ES-I3 (cell line): ENCODE results near the gene NRIP3.

Experiments used
- H3K36me3 ChIP-seq: 2 replicates; pipeline ENCODE4 v1.6.1; 2013; ENCODE audit warnings: mild to moderate bottlenecking, low read length, control low read depth, moderate library complexity; ENCODE audit not compliant: insufficient read depth
- H3K4me1 ChIP-seq: 2 replicates; pipeline ENCODE4 v1.6.1; 2013; ENCODE audit warnings: mild to moderate bottlenecking, control low read depth, low read length; ENCODE audit not compliant: insufficient read depth
- H3K9ac ChIP-seq: 2 replicates; pipeline ENCODE4 v1.6.1; 2013; ENCODE audit warnings: low read depth, mild to moderate bottlenecking, low read length, moderate library complexity
- H3K9me3 ChIP-seq: 2 replicates; pipeline ENCODE4 v1.6.1; 2013; ENCODE audit warnings: mild to moderate bottlenecking, low read length, moderate library complexity; ENCODE audit not compliant: control insufficient read depth, insufficient read depth

Gene NRIP3

GRCh38 chr11:9003573-9004182 lies at the start of gene NRIP3:
TSS of gene NRIP3 (minus strand) at chr11:9004001. CDS start at chr11:9003935, 66 bp downstream.
- Histone ChIP-seq H3K4me1 (no peaks in the 10 kb centered on the region), H3K9ac (peak within 1 kb of the TSS; percentile 70), H3K36me3 (no peaks in the 10 kb centered on the region), H3K9me3 (no peaks in the 10 kb centered on the region)

GRCh38 chr11:9052316-9052715 lies 48.5 kb upstream of the NRIP3 start:
- H3K36me3 ChIP-seq = no peaks in the 10 kb centered on the region
- no peaks in the 10 kb centered on the region for H3K9me3 ChIP-seq
- H3K4me1 ChIP-seq = peaks cover 20% of the 10 kb centered on the region
- H3K9ac ChIP-seq = no peak overlapping the region

- Histone ChIP-seq H3K4me1 (peaks cover 30% of the 10 kb centered on the region), H3K9ac (no peak overlapping the region), H3K9me3 (no peaks in the 10 kb centered on the region), H3K36me3 (no peaks in the 10 kb centered on the region)
Observed at GRCh38 chr11:9049959-9050358, 46.2 kb upstream of the NRIP3 start.

- H3K9me3 ChIP-seq = no peaks in the 10 kb centered on the region
- no peaks in the 10 kb centered on the region for H3K36me3 ChIP-seq
- peaks cover 23% of the 10 kb centered on the region for H3K4me1 ChIP-seq
- H3K9ac ChIP-seq = no peak overlapping the region
Observed at GRCh38 chr11:9047964-9048523, 44.2 kb upstream of the NRIP3 start.

GRCh38 chr11:9046481-9046880 lies 42.7 kb upstream of the NRIP3 start:
- Histone ChIP-seq H3K36me3 (no peaks in the 10 kb centered on the region), H3K9ac (no peak overlapping the region), H3K4me1 (peaks cover 22% of the 10 kb centered on the region), H3K9me3 (no peaks in the 10 kb centered on the region)

GRCh38 chr11:9042488-9042887 lies 38.7 kb upstream of the NRIP3 start:
- H3K4me1 ChIP-seq = peaks cover 13% of the 10 kb centered on the region
- no peak overlapping the region for H3K9ac ChIP-seq
- no peaks in the 10 kb centered on the region for H3K9me3 ChIP-seq
- H3K36me3 ChIP-seq = no peaks in the 10 kb centered on the region

- Histone ChIP-seq H3K36me3 (no peaks in the 10 kb centered on the region), H3K9me3 (no peaks in the 10 kb centered on the region)
Observed at GRCh38 chr11:9041747-9042146, 37.9 kb upstream of the NRIP3 start.

GRCh38 chr11:9040410-9040809 lies 36.6 kb upstream of the NRIP3 start:
- no peaks in the 10 kb centered on the region for H3K9me3 ChIP-seq
- no peak overlapping the region for H3K9ac ChIP-seq
- no peaks in the 10 kb centered on the region for H3K36me3 ChIP-seq

More at GRCh38 chr11:9041747-9042146, 37.9 kb upstream of the NRIP3 start:
- H3K9ac ChIP-seq = no peak overlapping the region
- peaks cover 12% of the 10 kb centered on the region for H3K4me1 ChIP-seq

GRCh38 chr11:9039863-9040262 lies 36.1 kb upstream of the NRIP3 start:
- no peaks in the 10 kb centered on the region for H3K36me3 ChIP-seq
- H3K4me1 ChIP-seq = peaks cover 8% of the 10 kb centered on the region; the same call in 1 of the 2 replicates
- no peaks in the 10 kb centered on the region for H3K9me3 ChIP-seq
- H3K9ac ChIP-seq = no peak overlapping the region

More at GRCh38 chr11:9040410-9040809, 36.6 kb upstream of the NRIP3 start:
- peaks cover 8% of the 10 kb centered on the region; the same call in 1 of the 2 replicates for H3K4me1 ChIP-seq

GRCh38 chr11:9039198-9039597 lies 35.4 kb upstream of the NRIP3 start:
- H3K36me3 ChIP-seq = no peaks in the 10 kb centered on the region
- no peak overlapping the region for H3K9ac ChIP-seq
- H3K9me3 ChIP-seq = no peaks in the 10 kb centered on the region
- H3K4me1 ChIP-seq = peaks cover 8% of the 10 kb centered on the region; the same call in 1 of the 2 replicates

- Histone ChIP-seq H3K9ac (no peak overlapping the region), H3K9me3 (no peaks in the 10 kb centered on the region), H3K36me3 (no peaks in the 10 kb centered on the region), H3K4me1 (peaks cover 8% of the 10 kb centered on the region; the same call in 1 of the 2 replicates)
Observed at GRCh38 chr11:9038541-9038940, 34.7 kb upstream of the NRIP3 start.

GRCh38 chr11:9037963-9038362 lies 34.2 kb upstream of the NRIP3 start:
- Histone ChIP-seq H3K9ac (no peak overlapping the region), H3K36me3 (no peaks in the 10 kb centered on the region), H3K4me1 (peaks cover 8% of the 10 kb centered on the region; the same call in 1 of the 2 replicates), H3K9me3 (no peaks in the 10 kb centered on the region)

- Histone ChIP-seq H3K9ac (no peak overlapping the region), H3K9me3 (no peaks in the 10 kb centered on the region), H3K36me3 (no peaks in the 10 kb centered on the region)
Observed at GRCh38 chr11:9037046-9037780, 33.4 kb upstream of the NRIP3 start.

GRCh38 chr11:9030601-9031000 lies 26.8 kb upstream of the NRIP3 start:
- Histone ChIP-seq H3K9me3 (no peaks in the 10 kb centered on the region), H3K9ac (no peak overlapping the region), H3K4me1 (no peaks in the 10 kb centered on the region), H3K36me3 (no peaks in the 10 kb centered on the region)

More at GRCh38 chr11:9037046-9037780, 33.4 kb upstream of the NRIP3 start:
- peaks cover 8% of the 10 kb centered on the region; the same call in 1 of the 2 replicates for H3K4me1 ChIP-seq

GRCh38 chr11:9029422-9029821 lies 25.6 kb upstream of the NRIP3 start:
- Histone ChIP-seq H3K4me1 (no peaks in the 10 kb centered on the region), H3K9ac (no peak overlapping the region), H3K9me3 (no peaks in the 10 kb centered on the region), H3K36me3 (no peaks in the 10 kb centered on the region)
